NCI-H1694 (cell line): ENCODE data around the gene ACSS3.
"Not testable (repeated sequence)": the region's sequence is repeated elsewhere in the genome, so short reads cannot be mapped to it uniquely, and the experiment has no call there.

Experiments used
- DNase-seq: peaks from one replicate; lab custom pipeline; 2025; lab: John Stamatoyannopoulos, UW

ACSS3 gene, protein sequence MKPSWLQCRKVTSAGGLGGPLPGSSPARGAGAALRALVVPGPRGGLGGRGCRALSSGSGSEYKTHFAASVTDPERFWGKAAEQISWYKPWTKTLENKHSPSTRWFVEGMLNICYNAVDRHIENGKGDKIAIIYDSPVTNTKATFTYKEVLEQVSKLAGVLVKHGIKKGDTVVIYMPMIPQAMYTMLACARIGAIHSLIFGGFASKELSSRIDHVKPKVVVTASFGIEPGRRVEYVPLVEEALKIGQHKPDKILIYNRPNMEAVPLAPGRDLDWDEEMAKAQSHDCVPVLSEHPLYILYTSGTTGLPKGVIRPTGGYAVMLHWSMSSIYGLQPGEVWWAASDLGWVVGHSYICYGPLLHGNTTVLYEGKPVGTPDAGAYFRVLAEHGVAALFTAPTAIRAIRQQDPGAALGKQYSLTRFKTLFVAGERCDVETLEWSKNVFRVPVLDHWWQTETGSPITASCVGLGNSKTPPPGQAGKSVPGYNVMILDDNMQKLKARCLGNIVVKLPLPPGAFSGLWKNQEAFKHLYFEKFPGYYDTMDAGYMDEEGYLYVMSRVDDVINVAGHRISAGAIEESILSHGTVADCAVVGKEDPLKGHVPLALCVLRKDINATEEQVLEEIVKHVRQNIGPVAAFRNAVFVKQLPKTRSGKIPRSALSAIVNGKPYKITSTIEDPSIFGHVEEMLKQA

DNA sequence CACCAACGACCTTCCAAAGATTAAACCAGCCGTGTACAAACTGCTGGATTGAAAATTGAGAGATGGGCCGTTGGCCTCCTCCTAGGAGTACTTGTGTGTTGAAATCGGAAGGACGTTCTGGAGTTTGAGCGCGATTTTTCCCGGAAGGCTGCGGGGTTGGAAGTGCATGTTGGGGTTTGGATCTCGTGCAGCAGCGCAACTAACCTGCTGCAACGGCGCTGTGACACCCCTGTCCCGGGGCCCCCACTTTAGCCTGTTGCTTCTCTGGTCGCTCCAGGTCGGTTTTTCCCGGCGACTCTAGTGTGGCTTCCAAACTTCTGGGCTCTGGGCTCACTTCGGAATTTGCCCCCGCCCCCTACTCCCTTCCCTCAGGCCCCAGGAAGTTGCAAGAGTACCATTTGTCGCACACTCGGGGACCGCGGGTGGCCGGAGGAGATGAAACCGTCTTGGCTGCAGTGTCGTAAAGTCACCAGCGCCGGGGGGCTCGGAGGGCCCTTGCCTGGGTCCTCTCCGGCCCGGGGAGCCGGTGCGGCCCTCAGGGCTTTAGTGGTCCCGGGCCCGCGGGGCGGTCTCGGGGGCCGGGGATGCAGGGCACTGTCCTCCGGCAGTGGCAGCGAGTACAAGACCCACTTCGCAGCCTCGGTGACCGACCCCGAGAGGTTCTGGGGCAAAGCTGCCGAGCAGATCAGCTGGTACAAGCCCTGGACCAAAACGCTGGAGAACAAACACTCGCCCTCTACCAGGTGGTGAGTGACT, at the start of gene ACSS3:
Gene ACSS3, plus strand, starts transcription at position 394 of the 756 bp plus-strand sequence. Its CDS starts 42 bp downstream, at position 436.
- DNase-seq: no peak

DNA sequence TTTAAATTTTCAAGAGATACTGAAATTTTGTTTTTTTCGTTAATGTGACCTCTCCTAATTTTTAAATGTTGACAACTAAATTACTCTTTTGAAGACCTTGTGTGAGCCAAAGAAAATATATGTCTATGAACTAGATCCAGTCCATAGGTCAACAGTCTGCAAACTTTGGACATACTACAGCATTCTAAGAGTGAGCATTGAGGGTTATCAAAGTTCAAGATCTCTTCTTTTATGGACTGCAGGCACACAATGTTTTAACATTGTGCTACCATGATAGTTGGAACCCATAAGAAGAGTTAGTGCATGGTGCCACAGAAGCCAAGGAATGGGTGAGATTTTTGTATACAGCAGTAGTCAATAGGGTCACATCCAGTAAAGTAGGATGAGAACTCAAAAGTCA, 43.0 kb upstream of the ACSS3 start:
- no peak for DNase-seq

DNA sequence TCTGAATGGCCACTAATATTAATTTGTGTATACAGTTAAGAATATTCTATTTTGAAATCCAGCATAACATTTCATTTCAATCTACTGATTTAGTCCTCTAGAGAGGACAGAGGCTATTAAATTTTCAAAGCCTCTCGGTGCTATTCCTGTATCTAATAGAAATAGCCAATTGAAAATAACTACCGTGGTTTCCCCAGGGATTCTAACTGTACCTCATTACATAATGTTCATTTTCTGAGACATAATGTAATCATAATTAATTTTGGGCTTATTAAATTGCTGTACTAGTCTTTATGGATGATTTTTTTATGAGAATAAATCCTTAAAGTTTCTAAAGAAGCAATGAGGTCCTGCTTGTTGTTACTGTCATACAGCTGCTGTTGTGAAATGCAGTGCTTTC, 38.6 kb upstream of the ACSS3 start:
- no peak for DNase-seq

DNA sequence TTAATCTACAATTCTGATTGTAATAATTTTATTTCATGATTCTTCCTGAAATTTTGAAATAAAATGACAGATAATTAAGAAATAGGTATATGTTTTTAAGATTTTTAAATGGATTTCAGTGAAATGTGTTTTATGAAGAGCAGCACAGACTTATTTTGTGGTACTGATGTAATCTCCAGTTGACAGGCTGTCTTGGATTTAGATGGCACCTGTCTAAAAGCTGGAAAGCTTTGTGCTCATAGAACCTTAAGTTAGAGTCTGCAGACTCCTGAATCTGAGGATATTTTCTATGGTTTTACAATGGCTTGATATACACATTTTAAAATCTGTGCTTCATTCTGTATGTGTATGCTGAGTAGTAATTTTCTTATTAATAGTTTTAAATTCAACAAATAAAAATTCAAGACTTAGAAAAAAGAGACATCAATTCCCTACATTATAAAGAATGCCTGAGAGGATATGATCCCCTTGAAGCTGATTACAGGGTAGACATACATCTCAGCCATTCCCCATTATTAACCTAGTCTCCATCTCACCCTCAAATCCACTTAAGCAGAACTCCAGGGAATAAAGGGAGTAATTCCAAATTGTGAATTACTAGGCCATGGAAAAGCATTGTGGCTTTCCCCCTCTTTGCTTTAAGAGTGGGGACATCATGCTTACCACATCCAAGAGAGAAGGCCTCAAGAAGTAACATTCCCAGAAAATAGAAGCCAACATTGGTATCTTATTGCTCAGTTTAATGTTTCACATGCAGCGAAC, 33.7 kb upstream of the ACSS3 start:
- no peak for DNase-seq

DNA sequence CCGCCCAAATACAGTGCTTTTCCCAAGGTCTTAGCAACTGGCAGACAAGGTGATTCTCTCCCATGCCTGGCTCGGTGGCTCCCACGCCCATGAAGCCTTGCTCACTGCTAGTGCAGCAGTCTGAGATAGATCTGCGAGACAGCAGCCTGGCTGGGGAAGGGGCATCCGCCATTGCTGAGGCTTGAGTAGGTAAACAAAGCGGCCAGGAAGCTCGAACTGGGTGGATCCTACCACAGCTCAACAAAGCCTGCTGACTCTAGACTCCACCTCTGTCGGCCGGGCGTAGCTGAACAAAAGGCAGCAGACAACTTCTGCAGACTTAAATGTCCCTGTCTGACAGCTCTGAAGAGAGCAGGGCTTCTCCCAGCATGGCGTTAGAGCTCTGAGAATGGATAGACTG, 12.9 kb upstream of the ACSS3 start:
- DNase-seq: not testable (repeated sequence)

DNA sequence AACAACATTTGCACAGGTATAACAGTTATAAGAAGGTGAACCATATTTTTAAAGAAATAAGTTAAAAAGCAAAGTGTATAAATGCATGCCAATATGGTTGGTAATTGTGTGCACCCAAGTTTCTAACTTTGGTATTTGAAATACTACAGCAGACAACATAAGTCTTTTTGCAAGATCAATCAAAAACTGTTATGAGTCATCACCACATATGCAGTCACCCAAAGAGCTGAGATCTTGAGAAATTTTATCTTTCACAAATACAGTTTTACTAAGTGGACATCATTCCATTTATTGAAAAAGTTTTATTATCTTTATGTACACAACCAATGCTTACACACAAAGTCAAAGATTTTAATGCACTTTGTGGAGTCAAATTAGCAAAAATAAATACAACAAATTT, 7.0 kb upstream of the ACSS3 start:
- no peak for DNase-seq

DNA sequence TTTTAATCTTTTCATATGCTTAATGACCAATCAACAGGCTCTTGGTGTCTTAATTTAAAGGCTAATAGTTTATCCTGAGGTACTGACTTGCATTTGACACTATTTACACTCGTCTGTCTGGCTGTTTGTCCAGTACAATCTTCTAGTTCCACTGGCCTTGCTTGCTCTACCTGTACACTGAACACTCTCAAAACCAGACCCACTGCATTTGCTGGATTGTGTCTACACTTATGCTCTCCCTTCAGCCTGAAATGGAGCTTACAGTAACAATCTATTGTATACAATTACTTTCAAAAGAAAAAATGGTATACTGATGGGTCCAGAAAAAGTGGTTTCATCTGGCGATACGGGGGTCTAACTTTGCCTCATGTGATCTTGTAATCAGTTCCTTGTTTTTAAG, 2.3 kb upstream of the ACSS3 start:
- no peak for DNase-seq

DNA sequence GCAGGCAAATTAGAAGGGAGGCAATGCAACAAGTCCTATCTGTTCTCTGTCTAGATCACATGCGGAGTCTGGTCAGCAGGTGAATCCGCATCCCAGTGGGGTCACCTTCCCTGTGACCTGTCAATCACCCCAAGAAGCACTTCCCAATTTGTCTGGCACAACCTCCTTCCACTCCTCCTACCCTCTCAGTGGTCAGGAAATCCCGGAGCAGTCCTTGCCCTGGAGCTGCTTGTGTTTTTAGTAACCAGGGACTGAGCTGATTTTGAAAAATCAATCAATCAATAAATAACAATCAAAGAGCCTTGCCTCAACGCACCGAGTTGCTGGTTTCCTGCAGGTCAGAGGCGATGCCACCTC, 572 bp upstream of the ACSS3 start:
- no peak for DNase-seq

DNA sequence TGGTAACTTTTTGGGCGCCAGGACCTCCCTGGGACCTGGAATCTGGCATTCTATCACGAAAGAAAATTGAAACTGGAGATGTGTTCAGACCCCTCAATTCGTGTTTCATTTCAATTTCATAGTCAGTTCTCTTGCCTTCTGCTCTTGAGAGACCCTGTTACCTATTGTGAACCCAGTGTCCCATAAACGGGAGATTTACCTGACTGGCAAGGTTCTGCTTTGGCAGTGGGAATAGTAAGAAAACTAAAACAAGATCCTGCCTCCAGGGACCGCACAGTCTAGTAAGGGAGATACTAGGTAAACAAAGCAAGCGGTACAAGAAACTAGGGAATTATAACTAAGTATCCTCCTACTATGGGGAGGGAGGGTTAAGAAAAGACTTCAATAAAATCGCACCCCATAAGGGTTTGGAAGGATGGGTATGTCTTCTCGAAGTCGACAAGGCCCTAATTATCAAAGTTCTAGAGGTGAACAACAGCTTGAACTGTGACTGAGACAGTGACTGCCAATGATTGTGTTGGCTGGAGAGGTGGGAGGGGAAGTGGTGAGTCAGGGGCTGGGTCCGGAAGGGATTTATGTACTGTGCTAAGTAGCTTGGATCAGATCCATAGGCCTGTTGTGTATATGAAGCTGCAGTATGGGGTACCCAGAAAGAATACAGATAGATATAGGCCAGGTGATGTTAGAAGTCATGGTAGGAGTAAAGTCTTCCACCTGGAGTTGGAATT, 754 bp downstream of the ACSS3 start:
- no peak for DNase-seq

DNA sequence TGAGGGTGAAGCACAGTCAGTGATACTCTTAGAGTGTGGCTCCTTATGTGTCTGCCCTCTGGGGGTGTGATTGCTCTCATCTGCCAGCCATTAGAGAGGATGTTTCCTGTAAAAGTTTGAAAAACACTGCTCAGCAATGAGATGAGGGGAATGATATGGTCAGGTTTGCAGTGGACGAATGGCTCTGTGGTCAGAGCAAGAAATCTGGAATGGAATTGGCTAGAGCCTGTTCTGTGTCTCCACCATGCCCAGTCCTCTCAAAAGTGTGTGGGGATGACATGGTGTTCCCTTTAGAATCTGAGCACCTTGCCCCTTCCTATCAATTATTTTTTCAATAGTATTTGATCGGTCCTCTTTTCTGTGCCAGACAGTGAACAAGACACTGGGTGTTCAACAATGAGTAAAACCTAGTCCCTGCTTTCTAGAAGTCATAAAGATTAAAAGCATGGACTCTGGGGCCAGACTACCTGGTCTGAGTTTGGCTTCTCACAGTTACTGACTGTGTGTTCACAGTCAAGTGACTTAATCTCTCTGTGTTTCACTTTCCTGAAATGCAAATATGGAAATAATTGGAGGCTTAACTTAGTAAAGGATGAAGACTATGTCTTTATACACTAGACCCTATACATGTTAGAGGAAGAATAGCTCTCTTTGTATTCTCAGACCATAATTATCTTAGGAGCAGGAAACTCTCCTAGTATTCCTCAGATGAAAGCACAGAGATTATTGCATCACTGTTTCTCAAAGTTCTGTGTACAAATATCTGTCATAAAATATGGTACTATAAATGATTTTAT, 1.6 kb downstream of the ACSS3 start:
- DNase-seq: no peak

DNA sequence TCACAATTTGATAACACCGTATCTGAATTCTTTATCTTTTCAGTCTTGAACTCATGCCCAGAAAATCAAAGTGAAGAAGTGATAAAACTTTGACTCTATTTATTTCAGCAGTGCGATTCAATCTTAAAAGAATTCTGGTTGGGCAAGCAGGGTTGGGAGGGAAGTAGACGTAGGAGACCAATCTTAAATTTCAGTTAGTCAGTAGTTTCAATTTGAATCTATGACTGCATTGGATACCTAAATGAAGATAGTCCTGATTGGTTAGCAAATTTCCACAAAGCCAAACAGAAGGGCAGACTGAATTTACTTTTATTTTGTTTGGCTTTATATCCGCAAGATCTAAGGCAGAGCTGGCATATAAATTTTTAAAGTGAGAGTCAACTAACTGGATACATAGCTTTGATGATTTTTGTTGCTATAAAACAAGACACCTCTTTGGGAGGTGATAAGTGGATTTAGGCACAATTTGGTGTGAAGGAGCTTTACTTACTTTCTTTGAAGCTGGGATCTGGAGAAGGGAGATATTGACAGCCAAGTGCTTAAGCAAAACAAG, 2.6 kb downstream of the ACSS3 start:
- DNase-seq: no peak

DNA sequence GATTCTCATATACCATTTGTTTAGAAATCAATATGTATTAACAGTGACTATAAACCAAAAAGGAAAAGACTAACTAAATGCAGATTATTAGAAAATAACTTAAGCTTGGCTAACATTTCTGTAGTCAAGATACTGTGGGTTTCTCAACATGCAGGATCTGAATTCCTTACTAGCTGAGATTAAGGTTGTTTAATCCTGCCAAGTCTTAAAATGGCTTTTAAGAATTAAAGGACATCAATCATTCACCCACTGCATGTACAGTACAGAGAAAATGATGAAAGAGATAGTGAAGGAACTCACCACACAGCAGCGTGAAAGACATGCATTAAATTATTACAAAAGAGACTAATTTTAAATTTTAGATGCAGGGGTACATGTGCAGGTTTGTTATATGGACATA, 3.8 kb downstream of the ACSS3 start:
- DNase-seq: no peak

DNA sequence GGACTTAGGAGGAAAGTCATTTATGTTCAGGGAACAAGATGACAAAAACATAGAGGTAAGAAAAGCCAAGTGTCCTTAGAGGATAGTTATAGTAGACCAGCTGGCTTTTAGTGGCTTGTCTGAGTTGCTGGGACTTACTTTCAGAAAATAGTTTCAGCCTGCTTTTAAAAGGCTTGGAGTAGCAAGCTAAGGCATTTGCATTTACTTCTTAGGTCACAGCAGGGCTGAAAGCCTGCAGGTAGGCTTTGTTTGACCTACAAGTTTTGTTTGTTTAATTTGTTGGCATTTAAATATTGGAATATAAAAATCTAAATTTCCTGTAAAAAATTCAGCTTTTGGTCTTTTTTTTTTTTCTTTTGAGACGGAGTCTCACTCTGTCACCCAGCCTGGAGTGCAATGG, 5.1 kb downstream of the ACSS3 start:
- no peak for DNase-seq

DNA sequence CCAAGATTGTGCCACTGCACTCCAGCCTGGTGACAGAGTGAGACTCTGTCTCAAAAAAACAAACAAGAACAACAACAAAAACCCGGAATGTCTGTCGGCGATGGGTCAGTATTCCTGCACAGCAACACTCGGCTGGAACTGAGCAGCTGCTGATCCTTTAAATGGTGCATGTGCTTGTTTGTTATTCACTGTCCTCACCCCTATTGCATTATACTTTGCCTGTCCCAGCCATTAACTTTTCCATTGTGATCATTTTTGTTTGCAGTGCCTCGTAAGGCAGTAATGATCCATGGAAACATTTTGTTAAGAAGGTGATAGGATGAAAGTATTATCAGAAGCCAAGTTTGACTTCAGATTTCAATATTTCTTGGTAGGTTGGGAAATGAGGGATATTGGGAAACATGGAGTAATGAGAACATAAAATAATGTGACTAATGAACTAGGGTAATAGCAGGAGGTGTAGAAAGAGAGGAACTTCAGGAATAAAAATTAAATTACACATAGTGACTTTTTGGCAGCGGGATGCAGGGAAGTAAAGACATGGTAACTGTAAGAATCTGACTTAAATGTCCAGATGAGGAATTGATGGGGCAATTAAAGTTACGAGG, 6.1 kb downstream of the ACSS3 start:
- DNase-seq: no peak

DNA sequence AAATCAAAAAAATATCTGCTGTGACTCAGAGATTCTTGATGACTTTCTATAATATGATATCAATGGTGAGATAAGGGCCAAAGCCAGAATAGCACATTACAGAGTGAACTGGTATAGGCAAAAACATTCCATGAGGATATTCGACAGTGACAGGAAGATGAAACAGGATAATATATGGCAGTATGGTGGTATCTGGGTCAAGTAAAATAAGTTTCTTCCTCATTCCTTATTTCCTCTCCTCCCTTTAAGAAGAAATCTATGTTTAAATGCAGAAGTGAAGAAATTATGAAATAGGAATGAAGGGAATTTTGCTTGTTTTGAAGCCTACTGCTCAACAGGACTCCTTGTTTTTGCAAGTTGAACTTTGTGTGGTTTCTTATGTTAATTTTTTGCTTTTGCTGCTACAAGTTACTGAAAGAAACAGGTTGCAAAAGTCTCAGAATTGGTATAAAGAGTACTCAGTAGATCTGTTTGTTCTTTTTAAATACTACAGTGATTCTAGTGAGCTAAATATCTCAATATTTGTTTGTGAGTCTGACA, 7.0 kb downstream of the ACSS3 start:
- no peak for DNase-seq

DNA sequence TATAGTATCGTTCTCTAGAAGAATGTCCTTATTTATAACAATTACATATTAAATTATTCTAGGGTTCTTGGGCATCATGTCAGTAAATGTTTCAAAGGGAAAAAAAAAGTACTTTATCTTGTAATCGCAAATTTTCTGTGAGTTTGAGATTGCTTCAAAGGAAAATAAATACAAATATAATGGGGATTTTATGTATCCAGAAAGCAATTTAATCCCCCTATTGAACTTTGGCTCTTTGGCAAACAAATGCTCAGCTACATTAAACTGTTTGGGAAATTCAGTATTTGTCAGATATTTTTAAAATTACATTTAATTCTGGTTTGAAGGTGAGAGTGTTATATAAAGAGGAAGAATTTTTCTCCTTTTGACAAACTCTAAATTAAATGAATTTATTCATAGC, 8.0 kb downstream of the ACSS3 start:
- no peak for DNase-seq

DNA sequence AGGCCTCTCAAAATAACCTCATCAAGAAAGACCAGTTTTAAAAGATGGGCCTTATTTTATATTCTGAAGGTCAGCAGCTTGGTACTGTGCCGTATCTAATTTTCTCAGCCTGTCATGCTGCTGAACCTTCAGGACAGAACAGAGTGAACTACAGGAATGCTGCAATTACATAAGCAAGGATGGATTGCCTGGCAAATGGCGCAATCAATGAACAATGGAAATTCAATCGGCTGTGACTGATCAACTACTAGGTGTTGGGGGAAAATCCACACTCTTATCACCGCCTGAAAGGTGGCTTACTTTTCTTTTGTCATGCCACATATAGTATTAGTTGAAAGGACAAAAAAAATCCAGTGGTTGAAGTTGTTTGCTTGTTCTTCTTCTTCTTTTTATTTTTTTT, 8.5 kb downstream of the ACSS3 start:
- no peak for DNase-seq

DNA sequence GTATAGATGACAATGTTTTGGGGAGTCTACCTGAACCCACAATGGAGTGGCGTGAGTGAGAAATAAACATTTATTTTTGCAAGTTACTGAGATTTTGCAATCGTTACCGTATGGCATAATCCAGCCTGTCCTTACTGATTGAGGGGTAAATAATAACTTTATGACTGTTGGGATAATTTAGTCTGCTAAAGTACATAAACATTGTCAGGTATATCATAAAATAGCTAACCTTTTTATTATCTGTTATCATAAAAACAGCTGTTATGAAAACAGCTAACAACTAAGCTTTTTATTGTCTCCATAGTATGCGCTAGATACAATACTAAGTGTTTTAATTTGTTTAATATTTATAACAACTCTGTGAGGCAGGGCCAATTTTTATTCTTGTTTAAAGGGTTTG, 10.3 kb downstream of the ACSS3 start:
- no peak for DNase-seq

DNA sequence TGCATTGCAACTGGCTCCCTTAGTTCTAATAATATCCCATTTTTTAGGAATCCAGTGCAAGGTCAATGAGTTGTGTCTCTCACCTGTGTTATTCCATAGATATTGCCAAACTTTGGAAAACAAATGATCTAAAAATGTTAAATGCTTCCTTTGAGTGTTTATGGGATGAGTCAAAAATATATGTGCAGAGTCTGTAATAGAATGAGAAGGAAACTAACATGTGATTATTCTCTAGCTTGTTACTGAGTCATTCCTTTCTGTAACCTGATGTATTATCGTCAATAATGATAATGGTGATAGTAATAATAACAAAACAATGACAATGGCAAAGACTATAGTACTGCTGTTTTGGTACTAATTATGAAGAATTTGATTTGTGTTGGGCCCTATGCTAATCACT, 11.5 kb downstream of the ACSS3 start:
- DNase-seq: no peak

DNA sequence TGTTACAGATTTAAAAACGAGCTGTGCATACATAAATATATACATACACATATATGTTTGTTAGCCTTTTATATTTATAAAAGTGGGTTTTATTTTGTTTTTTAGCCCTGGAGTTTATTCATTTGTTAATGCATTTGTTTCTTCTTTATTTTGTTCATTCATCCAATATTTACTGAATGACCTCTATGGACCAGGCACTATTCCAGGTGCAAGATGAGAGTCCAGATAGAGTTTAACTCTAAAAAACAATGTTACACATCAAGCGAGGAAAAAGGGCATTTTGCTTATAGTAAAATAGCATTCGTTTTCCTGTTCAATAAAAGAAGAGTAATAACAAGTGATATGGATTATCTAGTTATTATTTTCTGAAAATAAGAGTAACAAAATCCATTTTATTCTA, 14.2 kb downstream of the ACSS3 start:
- DNase-seq: no peak
